IMR-90 (cell line): ENCODE measurements around the gene AADACL3. TPM values are rescaled to one million over a fixed set of nuclear protein-coding genes. Genes with fewer than 3 reads are reported as not detected.

ENCODE experiments used
- ATAC-seq: fragments of 200-7000 bp; cut with Tn5 transposase; 2 replicates; pipeline ENCODE4 v1.9.1; 2020; ENCODE audit warnings: low read depth, mild to moderate bottlenecking, moderate library complexity
- BruUV-seq: library from RNA; stranded (reverse); fragments of 400-500 nt; replicated peaks from 2 replicates; lab custom pipeline; 2021; lab: Mats Ljungman, UMichigan
- CTCF ChIA-PET: fragments of 300-600 bp; formaldehyde crosslinking; extraction: SDS; loops from one replicate; lab custom pipeline; 2021; ENCODE audit warnings: antibody characterized with exemption; lab: Yijun Ruan, JAX
- POLR2A ChIA-PET: fragments of 300-600 bp; sonication (Branson Sonifier 250); formaldehyde crosslinking; loops from one replicate; lab custom pipeline; 2022; ENCODE audit warnings: antibody characterized with exemption; ENCODE audit not compliant: unreplicated experiment; lab: Charles Lee
- DNase-seq: peaks from one replicate; pipeline ENCODE4 v3.0.0; 2013
- H2AFZ ChIP-seq: replicated peaks from 2 replicates; pipeline ENCODE3; 2013; ENCODE audit warnings: low read length, mild to moderate bottlenecking; ENCODE audit not compliant: poor library complexity
- H2AK5ac ChIP-seq: 2 replicates; pipeline ENCODE4 v1.6.1; 2013; ENCODE audit warnings: low read depth, low read length, inconsistent platforms
- H2AK9ac ChIP-seq: replicated peaks from 2 replicates; pipeline ENCODE3; 2013; ENCODE audit warnings: mild to moderate bottlenecking, low read depth, low read length, moderate library complexity; ENCODE audit not compliant: poor library complexity
- H2BK120ac ChIP-seq: 2 replicates; pipeline ENCODE4 v1.6.1; 2013; ENCODE audit warnings: low read depth, low read length, inconsistent platforms
- H2BK15ac ChIP-seq: 3 replicates; pipeline ENCODE4 v1.6.1; 2013; ENCODE audit warnings: low read depth, low read length, inconsistent platforms
- H2BK20ac ChIP-seq: 2 replicates; pipeline ENCODE4 v1.6.1; 2013; ENCODE audit warnings: low read depth, mild to moderate bottlenecking, inconsistent platforms, low read length, moderate library complexity
- H2BK5ac ChIP-seq: 2 replicates; pipeline ENCODE4 v1.6.1; 2013; ENCODE audit warnings: mild to moderate bottlenecking, low read depth, low read length, inconsistent platforms; ENCODE audit not compliant: poor library complexity, severe bottlenecking
- H3K14ac ChIP-seq: replicated peaks from 2 replicates; pipeline ENCODE4 v1.6.1; 2013; ENCODE audit warnings: low read depth, low read length, inconsistent platforms
- H3K18ac ChIP-seq: 2 replicates; pipeline ENCODE4 v1.6.1; 2013; ENCODE audit warnings: low read depth, low read length, control low read depth
- H3K23ac ChIP-seq: 2 replicates; pipeline ENCODE4 v1.6.1; 2013; ENCODE audit warnings: low read depth, low read length, inconsistent platforms
- H3K27ac ChIP-seq: 2 replicates; pipeline ENCODE4 v1.5.1; 2013; ENCODE audit warnings: mild to moderate bottlenecking, control low read depth, low read length; ENCODE audit not compliant: insufficient read depth
- H3K27me3 ChIP-seq: 2 replicates; pipeline ENCODE4 v1.6.1; 2013; ENCODE audit warnings: low read length; ENCODE audit not compliant: control insufficient read depth, insufficient read depth
- H3K36me3 ChIP-seq: 2 replicates; pipeline ENCODE4 v1.6.1; 2013; ENCODE audit warnings: low read length, mixed read lengths; ENCODE audit not compliant: control insufficient read depth, insufficient read depth
- H3K4ac ChIP-seq: 2 replicates; pipeline ENCODE4 v1.6.1; 2013; ENCODE audit warnings: low read depth, low read length, inconsistent platforms
- H3K4me1 ChIP-seq: 2 replicates; pipeline ENCODE4 v1.6.1; 2013; ENCODE audit warnings: low read length, mixed read lengths; ENCODE audit not compliant: control insufficient read depth, insufficient read depth
- H3K4me2 ChIP-seq: 2 replicates; pipeline ENCODE4 v1.6.1; 2013; ENCODE audit warnings: low read depth, mild to moderate bottlenecking, control low read depth, low read length, moderate library complexity
- H3K4me3 ChIP-seq: 2 replicates; pipeline ENCODE4 v1.5.1; 2013; ENCODE audit warnings: low read depth, mild to moderate bottlenecking, control low read depth, low read length, moderate library complexity; ENCODE audit not compliant: insufficient read depth
- H3K56ac ChIP-seq: 2 replicates; pipeline ENCODE4 v1.6.1; 2013; ENCODE audit warnings: low read length, inconsistent platforms; ENCODE audit not compliant: insufficient read depth; ENCODE audit errors: extremely low read depth
- H3K79me1 ChIP-seq, 2 experiments: 2 replicates each; pipeline ENCODE4 v1.6.1; 2013; ENCODE audit warnings: low read length in 2 of 2, inconsistent platforms in 1 of 2, low read depth in 1 of 2
- H3K9ac ChIP-seq: 2 replicates; pipeline ENCODE4 v1.6.1; 2013; ENCODE audit warnings: low read depth, low read length, control low read depth
- H3K9me1 ChIP-seq: 2 replicates; pipeline ENCODE4 v1.6.1; 2013; ENCODE audit warnings: low read length, inconsistent platforms; ENCODE audit not compliant: insufficient read depth
- H3K9me3 ChIP-seq: 2 replicates; pipeline ENCODE4 v1.6.1; 2013; ENCODE audit warnings: low read length; ENCODE audit not compliant: control insufficient read depth, insufficient read depth
- H4K20me1 ChIP-seq: 2 replicates; pipeline ENCODE4 v1.6.1; 2013; ENCODE audit warnings: low read length, inconsistent platforms; ENCODE audit not compliant: insufficient read depth
- H4K5ac ChIP-seq: 2 replicates; pipeline ENCODE4 v1.6.1; 2013; ENCODE audit warnings: mild to moderate bottlenecking, low read depth, low read length, control low read depth
- H4K8ac ChIP-seq, 2 experiments: 2 replicates each; pipeline ENCODE4 v1.6.1; 2013; ENCODE audit warnings: low read depth in 2 of 2, low read length in 2 of 2, control low read depth in 1 of 2, inconsistent platforms in 1 of 2
- H4K91ac ChIP-seq: 2 replicates; pipeline ENCODE4 v1.6.1; 2013; ENCODE audit warnings: low read depth, low read length, inconsistent platforms; ENCODE audit not compliant: insufficient read depth
- BHLHE40 ChIP-seq: fragments of 150-350 bp; IDR thresholded peaks from 2 replicates; pipeline ENCODE4 v1.6.1; 2016; ENCODE audit warnings: mild to moderate bottlenecking, low read depth, low read length
- CEBPB ChIP-seq: IDR thresholded peaks from 2 replicates; pipeline ENCODE4 v1.6.1; 2012; ENCODE audit warnings: low read depth, low read length, improper control_type of control experiment
- CHD1 ChIP-seq: IDR thresholded peaks from 2 replicates; pipeline ENCODE4 v1.6.1; 2012; ENCODE audit warnings: low read depth, low read length, improper control_type of control experiment
- CTCF ChIP-seq: conservative IDR thresholded peaks from 2 replicates; pipeline ENCODE4 v1.5.1; 2012; ENCODE audit warnings: mild to moderate bottlenecking, low read depth, low read length, improper control_type of control experiment
- FOS ChIP-seq: fragments of 150-350 bp; IDR thresholded peaks from 2 replicates; pipeline ENCODE4 v1.6.1; 2016; ENCODE audit warnings: low read depth, low read length
- MAFK ChIP-seq: IDR thresholded peaks from 2 replicates; pipeline ENCODE4 v1.6.1; 2012; ENCODE audit warnings: low read depth, low read length, improper control_type of control experiment
- MAZ ChIP-seq: IDR thresholded peaks from 2 replicates; pipeline ENCODE4 v1.6.1; 2012; ENCODE audit warnings: low read depth, mild to moderate bottlenecking, low read length, improper control_type of control experiment, moderate library complexity, borderline replicate concordance
- MXI1 ChIP-seq: IDR thresholded peaks from 2 replicates; pipeline ENCODE4 v1.6.1; 2012; ENCODE audit warnings: low read depth, mild to moderate bottlenecking, low read length, moderate library complexity, borderline replicate concordance
- NFE2L2 ChIP-seq: fragments of 150-350 bp; IDR thresholded peaks from 2 replicates; pipeline ENCODE4 v1.6.1; 2016; ENCODE audit warnings: low read depth, mild to moderate bottlenecking, low read length
- POLR2A ChIP-seq: IDR thresholded peaks from 2 replicates; pipeline ENCODE4 v1.6.1; 2012; ENCODE audit warnings: mild to moderate bottlenecking, low read depth, low read length
- RAD21 ChIP-seq: IDR thresholded peaks from 2 replicates; pipeline ENCODE4 v1.6.1; 2012; ENCODE audit warnings: low read length, improper control_type of control experiment
- RCOR1 ChIP-seq: IDR thresholded peaks from 2 replicates; pipeline ENCODE4 v1.6.1; 2012; ENCODE audit warnings: mild to moderate bottlenecking, low read length, improper control_type of control experiment; ENCODE audit not compliant: insufficient replicate concordance
- RFX5 ChIP-seq: IDR thresholded peaks from 2 replicates; pipeline ENCODE4 v1.8.0; 2012; ENCODE audit warnings: low read depth, mild to moderate bottlenecking, low read length, moderate library complexity
- SMC3 ChIP-seq: fragments of 150-350 bp; IDR thresholded peaks from 2 replicates; pipeline ENCODE4 v1.6.1; 2016; ENCODE audit warnings: low read depth, mild to moderate bottlenecking, antibody characterized with exemption, low read length, moderate library complexity
- USF2 ChIP-seq: fragments of 150-350 bp; IDR thresholded peaks from 2 replicates; pipeline ENCODE4 v1.6.1; 2017; ENCODE audit warnings: mild to moderate bottlenecking, antibody characterized with exemption, low read length, low read depth
- whole genome bisulfite sequencing, 2 experiments: methylation state at CpG; one replicate each; pipeline versions ENCODE4 v1.1.5 to v1.1.7; 2013; ENCODE audit warnings: missing lambda C conversion rate in 2 of 2; ENCODE audit not compliant: insufficient read length in 1 of 2; ENCODE audit errors: extremely low coverage in 2 of 2; 5-methylcytosine and 5-hydroxymethylcytosine counted together
- dilution Hi-C: fragments of 300-500 bp; cut with HindIII; formaldehyde crosslinking; loops from one replicate; pipeline ENCODE4 v1.14.3; 2018; ENCODE audit warnings: low sequenced_read_pairs; ENCODE audit not compliant: unreplicated experiment
- in situ Hi-C: fragments of 300-500 bp; cut with MboI; formaldehyde crosslinking; loops from 3 replicates; pipeline ENCODE4 v1.14.3; 2019; ENCODE audit warnings: low sequenced_read_pairs, inconsistent platforms, mixed read lengths
- intact Hi-C: fragments of 100-400 bp; cut with micrococcal nuclease; formaldehyde crosslinking; loops from 2 replicates; pipeline ENCODE4 v1.10.0; 2022
- polyA plus RNA-seq, 3 experiments: library from polyadenylated mRNA; depleted of rRNA; stranded (reverse); fragments of >200 nt; gene quantifications; 2 replicates each; pipeline ENCODE4 v1.2.3, GENCODE V29; 2012; ENCODE audit warnings: low replicate concordance in 1 of 3
- total RNA-seq: library from RNA; depleted of rRNA; stranded (reverse); fragments of >200 nt; gene quantifications from 2 replicates; pipeline ENCODE4 v1.2.3, GENCODE V29; 2012
- TF ChIP-seq, protein P1 (sequence below): fragments of 150-350 bp; IDR thresholded peaks from 2 replicates; pipeline ENCODE4 v1.6.1; 2016; ENCODE audit warnings: low read depth, mild to moderate bottlenecking, low read length, moderate library complexity, borderline replicate concordance

Gene AADACL3
- total and polyA plus RNA-seq, 2 of the 4 experiments (the other 2 are of a cell fraction), result not detected

DNA sequence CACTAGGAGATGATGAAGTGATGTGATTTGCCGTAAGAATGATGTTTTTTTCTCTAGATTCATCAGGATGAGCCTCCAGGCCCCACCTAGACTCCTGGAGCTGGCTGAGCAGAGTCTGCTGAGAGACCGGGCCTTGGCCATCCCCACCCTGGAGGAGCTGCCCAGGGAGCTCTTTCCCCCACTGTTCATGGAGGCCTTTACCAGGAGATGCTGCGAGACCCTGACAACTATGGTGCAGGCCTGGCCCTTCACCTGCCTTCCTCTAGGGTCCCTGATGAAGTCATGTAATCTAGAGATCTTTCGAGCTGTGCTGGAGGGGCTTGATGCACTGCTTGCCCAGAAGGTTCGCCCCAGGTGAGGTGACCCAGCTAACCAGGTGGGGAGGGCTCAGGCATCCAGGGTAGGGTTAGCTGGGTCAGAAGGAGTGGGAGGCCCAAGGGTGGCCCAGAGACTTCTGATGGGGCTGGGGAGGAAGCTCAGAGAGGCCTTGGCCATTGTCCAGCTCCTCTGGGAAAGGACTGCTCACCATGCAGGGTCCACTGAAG, 59.0 kb downstream of the AADACL3 start:
- in situ Hi-C loops, result no loop called here
- TF ChIP-seq RAD21 (no peak), RFX5 (no peak), MAZ (no peak), MXI1 (no peak), CHD1 (no peak), POLR2A (no peak), NFE2L2 (no peak), FOS (no peak), MAFK (no peak), CTCF (no peak), CEBPB (no peak), SMC3 (no peak), BHLHE40 (no peak), RCOR1 (no peak), USF2 (no peak)
- TF ChIP-seq, protein P1, sequence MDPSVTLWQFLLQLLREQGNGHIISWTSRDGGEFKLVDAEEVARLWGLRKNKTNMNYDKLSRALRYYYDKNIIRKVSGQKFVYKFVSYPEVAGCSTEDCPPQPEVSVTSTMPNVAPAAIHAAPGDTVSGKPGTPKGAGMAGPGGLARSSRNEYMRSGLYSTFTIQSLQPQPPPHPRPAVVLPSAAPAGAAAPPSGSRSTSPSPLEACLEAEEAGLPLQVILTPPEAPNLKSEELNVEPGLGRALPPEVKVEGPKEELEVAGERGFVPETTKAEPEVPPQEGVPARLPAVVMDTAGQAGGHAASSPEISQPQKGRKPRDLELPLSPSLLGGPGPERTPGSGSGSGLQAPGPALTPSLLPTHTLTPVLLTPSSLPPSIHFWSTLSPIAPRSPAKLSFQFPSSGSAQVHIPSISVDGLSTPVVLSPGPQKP, result no peak

More for the DNA sequence above, 59.0 kb downstream of the AADACL3 start:
- Histone ChIP-seq H3K36me3 (no peaks in the 10 kb centered on the region), H3K4me1 (no peaks in the 10 kb centered on the region), H2AFZ (no peak overlapping the region), H3K27me3 (no peaks in the 10 kb centered on the region), H2BK20ac (no peak overlapping the region), H2BK5ac (no peak overlapping the region), H3K27ac (no peak overlapping the region), H2BK120ac (no peak overlapping the region), H4K20me1 (no peaks in the 10 kb centered on the region), H3K4me3 (no peak overlapping the region), H3K4ac (no peak overlapping the region), H3K23ac (no peak overlapping the region), H3K79me1 (no peaks in the 10 kb centered on the region), H3K18ac (no peak overlapping the region), H3K56ac (no peak overlapping the region), H3K9me3 (peaks cover 42% of the 10 kb centered on the region), H2BK15ac (no peak overlapping the region), H2AK9ac (no peak overlapping the region), H4K5ac (no peak overlapping the region), H4K91ac (no peak overlapping the region), H3K4me2 (no peak overlapping the region), H4K8ac (no peak overlapping the region), H3K14ac (no peak overlapping the region), H3K9ac (no peak overlapping the region), H3K9me1 (no peaks in the 10 kb centered on the region), H2AK5ac (no peak overlapping the region)
- WGBS, 2 experiments, result 38% methylated on average over 1 of the region's 5 CpGs; no CpG with 5 or more reads in 1 of the 2 experiments
- dilution Hi-C loops (no loop called here), intact Hi-C loops (no loop called here)
- BruUV-seq, result no TSS peak
- CTCF ChIA-PET, result interaction anchor here (0.5 kb wide), 1 partner anchor 466 kb away, joined by 3 read pairs; no protein-coding TSS in a partner anchor
- ATAC-seq (no peak), DNase-seq (no peak)
- POLR2A ChIA-PET, result no interaction called here
